Endothelial cell of umbilical vein (primary cell): ENCODE measurements around the gene CAMTA1. TPM values are rescaled to one million over a fixed set of nuclear protein-coding genes. Genes with fewer than 3 reads are reported as not detected.

Source experiments
- BruUV-seq: library from RNA; stranded (reverse); fragments of 400-500 nt; replicated peaks from 2 replicates; lab custom pipeline; 2021; lab: Mats Ljungman, UMichigan
- CTCF ChIA-PET: fragments of 300-600, 350-600 bp; sonication (Branson Sonifier 250); formaldehyde crosslinking; loops from one replicate; lab custom pipeline; 2021; ENCODE audit warnings: antibody characterized with exemption, inconsistent platforms; lab: Charles Lee
- POLR2A ChIA-PET: fragments of 300-600, 350-600 bp; sonication (Branson Sonifier 250); formaldehyde crosslinking; loops from one replicate; lab custom pipeline; 2021; ENCODE audit warnings: antibody characterized with exemption, inconsistent platforms; lab: Charles Lee
- DNase-seq: peaks from one replicate; pipeline ENCODE4 v3.0.0-alpha.2; 2011; ENCODE audit warnings: low read depth, low spot score
- FAIRE-seq: peaks from 2 replicates; lab custom pipeline; 2011; peaks lifted over from hg19 to GRCh38; lab: Jason Lieb, UNC
- H2AFZ ChIP-seq: 2 replicates; pipeline ENCODE4 v1.6.0; 2012; ENCODE audit warnings: low read depth, low read length, control low read depth, inconsistent platforms
- H3K27ac ChIP-seq: 2 replicates; pipeline ENCODE4 v1.5.1; 2011; ENCODE audit warnings: low read depth, mild to moderate bottlenecking, control low read depth, low read length, moderate library complexity; ENCODE audit not compliant: insufficient read depth
- H3K27me3 ChIP-seq, 2 experiments: 2 replicates each; pipeline versions ENCODE4 v1.6.0 to v1.6.1; 2011; ENCODE audit warnings: low read length in 2 of 2, mixed read lengths in 1 of 2; ENCODE audit not compliant: control insufficient read depth in 2 of 2, insufficient read depth in 2 of 2
- H3K36me3 ChIP-seq, 2 experiments: 2 replicates in 1 of 2; 3 replicates in 1 of 2; pipeline ENCODE4 v1.5.1; 2011; ENCODE audit warnings: low read length in 2 of 2, mild to moderate bottlenecking in 1 of 2, moderate library complexity in 1 of 2; ENCODE audit not compliant: control insufficient read depth in 2 of 2, insufficient read depth in 2 of 2; ENCODE audit errors: extremely low read depth in 1 of 2
- H3K4me1 ChIP-seq: 3 replicates; pipeline ENCODE4 v1.5.1; 2011; ENCODE audit warnings: mild to moderate bottlenecking, low read length; ENCODE audit not compliant: control insufficient read depth, insufficient read depth; ENCODE audit errors: extremely low read depth
- H3K4me2 ChIP-seq: 2 replicates; pipeline ENCODE4 v1.6.1; 2011; ENCODE audit warnings: low read length, control low read depth, mixed read lengths; ENCODE audit not compliant: insufficient read depth
- H3K4me3 ChIP-seq, 3 experiments: fragments of 200-600 bp in 1 of 3; sonication (generic), shearing (Covaris generic) in 1 of 3; replicated peaks in 1 of 3; 2 replicates each; pipeline ENCODE4 v1.5.1; 2011 to 2016; ENCODE audit warnings: control low read depth in 3 of 3, low read length in 3 of 3, mild to moderate bottlenecking in 2 of 3, inconsistent platforms in 1 of 3, low read depth in 1 of 3, moderate library complexity in 1 of 3; ENCODE audit not compliant: insufficient read depth in 1 of 3
- H3K79me2 ChIP-seq: 2 replicates; pipeline ENCODE4 v1.6.0; 2012; ENCODE audit warnings: low read length, inconsistent platforms; ENCODE audit not compliant: control insufficient read depth, insufficient read depth
- H3K9ac ChIP-seq: replicated peaks from 2 replicates; pipeline ENCODE3; 2011; ENCODE audit warnings: low read length, control low read depth; ENCODE audit not compliant: insufficient read depth; ENCODE audit errors: extremely low read depth
- H3K9me1 ChIP-seq: replicated peaks from 3 replicates; pipeline ENCODE4 v1.6.0; 2011; ENCODE audit warnings: mild to moderate bottlenecking, low read length; ENCODE audit not compliant: control insufficient read depth, insufficient read depth; ENCODE audit errors: extremely low read depth
- H3K9me3 ChIP-seq: replicated peaks from 2 replicates; pipeline ENCODE4 v1.5.1; 2012; ENCODE audit warnings: low read length, inconsistent platforms; ENCODE audit not compliant: control insufficient read depth, insufficient read depth
- H4K20me1 ChIP-seq: replicated peaks from 2 replicates; pipeline ENCODE3; 2011; ENCODE audit warnings: mild to moderate bottlenecking, low read length; ENCODE audit not compliant: control insufficient read depth, insufficient read depth; ENCODE audit errors: extremely low read depth
- CTCF ChIP-seq, 2 donors: IDR thresholded peaks; 1 replicate in 1 of 2; 2 replicates in 1 of 2; pipeline ENCODE4 v1.5.1; 2011; ENCODE audit warnings: low read length in 2 of 2, mild to moderate bottlenecking in 2 of 2, moderate library complexity in 2 of 2, control low read depth in 1 of 2, inconsistent platforms in 1 of 2, low read depth in 1 of 2; ENCODE audit not compliant: insufficient read depth in 1 of 2; ENCODE audit errors: extremely low read depth in 1 of 2
- EZH2 ChIP-seq: IDR thresholded peaks from 2 replicates; pipeline ENCODE4 v1.6.1; 2012; ENCODE audit warnings: borderline replicate concordance, low read depth, mild to moderate bottlenecking, moderate library complexity, low read length, inconsistent platforms; ENCODE audit not compliant: severe bottlenecking
- FOS ChIP-seq: IDR thresholded peaks from 2 replicates; pipeline ENCODE4 v1.6.1; 2011; ENCODE audit warnings: mild to moderate bottlenecking, low read length, moderate library complexity, borderline replicate concordance; ENCODE audit not compliant: insufficient read depth
- GATA2 ChIP-seq: IDR thresholded peaks from 2 replicates; pipeline ENCODE4 v1.7.0; 2011; ENCODE audit warnings: low read depth, mild to moderate bottlenecking, moderate library complexity, mixed read lengths, low read length; ENCODE audit not compliant: insufficient read length, insufficient read depth
- JUN ChIP-seq: IDR thresholded peaks from 2 replicates; pipeline ENCODE4 v1.6.1; 2011; ENCODE audit warnings: borderline replicate concordance, low read depth; ENCODE audit not compliant: insufficient read length, insufficient read depth
- MAX ChIP-seq: IDR thresholded peaks from 2 replicates; pipeline ENCODE4 v1.6.1; 2011; ENCODE audit not compliant: insufficient read depth, insufficient read length
- MYC ChIP-seq: IDR thresholded peaks from one replicate; pipeline ENCODE4 v1.6.1; 2011; ENCODE audit warnings: mild to moderate bottlenecking, low read depth, low read length
- POLR2A ChIP-seq: IDR thresholded peaks from 2 replicates; pipeline ENCODE4 v1.6.1; 2012; ENCODE audit warnings: low read depth, mild to moderate bottlenecking, control low read depth, low read length
- POLR2AphosphoS5 ChIP-seq: IDR thresholded peaks from 2 replicates; pipeline ENCODE4 v1.6.1; 2012; ENCODE audit warnings: low read depth, mild to moderate bottlenecking, control low read depth, low read length, moderate library complexity; ENCODE audit not compliant: insufficient read depth
- dilution Hi-C: fragments of 300-500 bp; cut with MboI; formaldehyde crosslinking; loops from one replicate; pipeline ENCODE4 v1.15.0; 2019; ENCODE audit warnings: low sequenced_read_pairs; ENCODE audit not compliant: extremely low pct_ligation_motif_present
- intact Hi-C: fragments of 100-400 bp; cut with micrococcal nuclease; formaldehyde crosslinking; loops from one replicate; pipeline ENCODE4 v1.10.0; 2022
- polyA plus RNA-seq, 4 experiments: library from polyadenylated mRNA; depleted of rRNA in 3 of 4; stranded (reverse) in 3 of 4; unstranded in 1 of 4; fragments of >200 nt; gene quantifications; 2 replicates each; pipeline versions ENCODE4 v1.2.1 to v1.2.3, GENCODE V29; 2011 to 2012; ENCODE audit warnings: missing spikeins in 1 of 4
- total RNA-seq: library from RNA; stranded (reverse); gene quantifications from 2 replicates; pipeline ENCODE4 v1.2.3, GENCODE V29; 2021

CAMTA1 gene
- total and polyA plus RNA-seq, 2 donors (not counting 3 experiments of a cell fraction or from before 2014, with no cell fraction given): 50.8 to 92.7 TPM

- H3K4me1 ChIP-seq: no peaks in the 10 kb centered on the region
- H3K4me3 ChIP-seq: no peak overlapping the region
- H2AFZ ChIP-seq: no peak overlapping the region
- DNase-seq (no peak), FAIRE-seq (no peak)
- no peak overlapping the region for H3K27ac ChIP-seq
- intact Hi-C loops (no loop called here), dilution Hi-C loops (no loop called here)
- no peak overlapping the region for H3K9ac ChIP-seq
- no peaks in the 10 kb centered on the region for H3K9me1 ChIP-seq
- H4K20me1 ChIP-seq: no peaks in the 10 kb centered on the region
- TF ChIP-seq JUN: no peak
- no peaks in the 10 kb centered on the region for H3K36me3 ChIP-seq
- no peaks in the 10 kb centered on the region for H3K79me2 ChIP-seq
- POLR2A ChIA-PET: no interaction called here
- H3K4me2 ChIP-seq: no peak overlapping the region
- BruUV-seq: no TSS peak
- no peaks in the 10 kb centered on the region for H3K9me3 ChIP-seq
- peaks cover 0 to 6% of the 10 kb centered on the region in 2 experiments for H3K27me3 ChIP-seq
- CTCF ChIA-PET: interaction anchor here (1.7 kb wide), 1 partner anchor 114 kb away, joined by 4 read pairs; no protein-coding TSS in a partner anchor
Measured at GRCh38 chr1:6956488-6957159, 171.4 kb downstream of the CAMTA1 start.

GRCh38 chr1:6957341-6957740, 172.1 kb downstream of the CAMTA1 start:
- CTCF ChIA-PET: interaction anchor here (1.7 kb wide), 1 partner anchor 113 kb away, joined by 4 read pairs; no protein-coding TSS in a partner anchor
- Histone ChIP-seq H3K4me2 (no peak overlapping the region), H3K27me3 (peaks cover 0 to 6% of the 10 kb centered on the region in 2 experiments), H3K4me3 (no peak overlapping the region), H3K27ac (no peak overlapping the region), H3K79me2 (no peaks in the 10 kb centered on the region), H2AFZ (no peak overlapping the region), H3K9me1 (no peaks in the 10 kb centered on the region), H3K9me3 (no peaks in the 10 kb centered on the region), H3K9ac (no peak overlapping the region), H3K4me1 (no peaks in the 10 kb centered on the region), H4K20me1 (no peaks in the 10 kb centered on the region), H3K36me3 (no peaks in the 10 kb centered on the region)
- intact Hi-C loops (no loop called here), dilution Hi-C loops (no loop called here)
- no TSS peak for BruUV-seq
- FAIRE-seq (no peak), DNase-seq (no peak)
- POLR2A ChIA-PET: no interaction called here
- TF ChIP-seq JUN (no peak), CTCF (IDR thresholded peaks at IDR 0.05; ENCODE audit: extremely low read depth in 1 of 2, insufficient read depth in 1 of 2, low read depth in 1 of 2, low read length in 2 of 2) (no peak), EZH2 (no peak), FOS (no peak), POLR2A (no peak), GATA2 (no peak), POLR2AphosphoS5 (no peak), MYC (no peak), MAX (no peak)
